IPS-18c (cell line): Measurements from ENCODE around the gene PLEKHJ1.

Source experiments
- H3K4me3 ChIP-seq: 2 replicates; pipeline ENCODE4 v1.7.0; 2013; ENCODE audit warnings: low read depth, mild to moderate bottlenecking, low read length, moderate library complexity; ENCODE audit not compliant: insufficient read depth
- H3K9me3 ChIP-seq: one replicate; pipeline ENCODE4 v1.6.1; 2013; ENCODE audit warnings: mild to moderate bottlenecking, low read length, moderate library complexity; ENCODE audit not compliant: control insufficient read depth, insufficient read depth

PLEKHJ1 gene

DNA sequence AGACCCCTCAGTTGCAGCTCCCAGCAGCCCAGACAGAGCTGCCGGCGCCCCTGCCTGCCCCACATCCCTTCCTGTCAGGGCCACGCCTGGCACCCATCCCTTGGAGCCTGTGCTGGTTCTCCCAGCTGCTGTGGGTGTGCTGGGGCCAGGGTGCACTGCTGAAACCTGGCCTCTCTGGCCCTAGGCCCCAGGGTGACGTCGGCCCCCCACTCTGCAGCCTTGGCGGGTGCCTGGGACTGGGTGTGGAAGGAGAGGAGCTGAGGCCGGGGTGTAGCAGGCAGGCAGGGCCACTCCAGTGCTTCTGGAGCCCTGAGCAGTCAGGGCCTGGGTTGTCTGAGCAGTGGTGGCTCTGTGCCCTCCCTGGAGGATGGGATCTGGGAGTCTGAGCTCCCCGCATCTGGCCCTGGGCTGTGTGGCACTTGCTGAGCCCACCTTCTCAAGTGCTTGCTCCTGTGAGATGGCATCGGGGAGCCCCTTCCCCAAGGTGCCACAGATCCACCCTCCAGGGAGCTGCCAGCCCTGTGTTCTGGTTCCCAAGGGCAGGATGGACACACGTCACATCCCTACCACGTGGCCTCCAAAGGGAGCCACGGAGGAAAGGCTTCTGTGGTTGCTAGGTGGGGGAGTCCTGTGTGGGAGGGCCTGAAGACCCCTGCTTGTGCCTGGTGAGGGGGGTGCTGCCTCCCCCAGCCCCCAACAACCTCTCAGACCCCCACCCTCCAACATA is 5.2 kb downstream of the PLEKHJ1 start:
- H3K9me3 ChIP-seq, result no peaks in the 10 kb centered on the region
- no peak overlapping the region for H3K4me3 ChIP-seq

GRCh38 chr19:2230033-2230531 is 6.0 kb downstream of the PLEKHJ1 start:
- H3K4me3 ChIP-seq, result no peak overlapping the region
- no peaks in the 10 kb centered on the region for H3K9me3 ChIP-seq

- Histone ChIP-seq H3K4me3 (no peak overlapping the region), H3K9me3 (no peaks in the 10 kb centered on the region)
These were observed 6.8 kb downstream of the PLEKHJ1 start for GRCh38 chr19:2229103-2230032.

GRCh38 chr19:2228157-2229030 is 7.7 kb downstream of the PLEKHJ1 start:
- H3K9me3 ChIP-seq, result no peaks in the 10 kb centered on the region

GRCh38 chr19:2227415-2228156 is 8.5 kb downstream of the PLEKHJ1 start:
- Histone ChIP-seq H3K9me3 (no peaks in the 10 kb centered on the region), H3K4me3 (no peak overlapping the region)

More at GRCh38 chr19:2228157-2229030, 7.7 kb downstream of the PLEKHJ1 start:
- no peak overlapping the region; the same call in 1 of the 2 replicates for H3K4me3 ChIP-seq

GRCh38 chr19:2226840-2227360 is 9.2 kb downstream of the PLEKHJ1 start:
- no peak overlapping the region for H3K4me3 ChIP-seq
- H3K9me3 ChIP-seq, result no peaks in the 10 kb centered on the region

DNA sequence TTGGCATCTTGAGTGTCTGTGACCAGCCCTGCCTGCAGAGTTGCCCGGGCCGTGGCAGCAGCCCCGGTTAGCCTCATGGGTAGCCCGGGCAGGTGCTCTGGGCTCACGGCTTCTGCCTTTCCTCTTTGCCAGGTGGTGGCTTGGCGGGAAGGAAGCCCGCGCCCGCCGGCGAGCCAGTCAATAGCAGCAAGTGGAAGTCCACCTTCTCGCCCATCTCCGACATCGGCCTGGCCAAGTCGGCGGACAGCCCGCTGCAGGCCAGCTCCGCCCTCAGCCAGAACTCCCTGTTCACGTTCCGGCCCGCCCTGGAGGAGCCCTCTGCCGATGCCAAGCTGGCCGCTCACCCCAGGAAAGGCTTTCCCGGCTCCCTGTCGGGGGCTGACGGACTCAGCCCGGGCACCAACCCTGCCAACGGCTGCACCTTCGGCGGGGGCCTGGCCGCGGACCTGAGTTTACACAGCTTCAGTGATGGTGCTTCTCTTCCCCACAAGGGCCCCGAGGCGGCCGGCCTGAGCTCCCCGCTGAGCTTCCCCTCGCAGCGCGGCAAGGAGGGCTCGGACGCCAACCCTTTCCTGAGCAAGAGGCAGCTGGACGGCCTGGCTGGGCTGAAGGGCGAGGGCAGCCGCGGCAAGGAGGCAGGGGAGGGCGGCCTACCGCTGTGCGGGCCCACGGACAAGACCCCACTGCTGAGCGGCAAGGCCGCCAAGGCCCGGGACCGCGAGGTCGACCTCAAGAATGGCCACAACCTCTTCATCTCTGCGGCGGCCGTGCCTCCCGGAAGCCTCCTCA is 9.9 kb downstream of the PLEKHJ1 start:
- Histone ChIP-seq H3K4me3 (no peak overlapping the region), H3K9me3 (no peaks in the 10 kb centered on the region)

GRCh38 chr19:2225415-2226050 is 10.6 kb downstream of the PLEKHJ1 start:
- Histone ChIP-seq H3K4me3 (no peak overlapping the region), H3K9me3 (no peaks in the 10 kb centered on the region)

GRCh38 chr19:2224754-2225349 is 11.3 kb downstream of the PLEKHJ1 start:
- H3K4me3 ChIP-seq, result no peak overlapping the region
- H3K9me3 ChIP-seq, result no peaks in the 10 kb centered on the region

DNA sequence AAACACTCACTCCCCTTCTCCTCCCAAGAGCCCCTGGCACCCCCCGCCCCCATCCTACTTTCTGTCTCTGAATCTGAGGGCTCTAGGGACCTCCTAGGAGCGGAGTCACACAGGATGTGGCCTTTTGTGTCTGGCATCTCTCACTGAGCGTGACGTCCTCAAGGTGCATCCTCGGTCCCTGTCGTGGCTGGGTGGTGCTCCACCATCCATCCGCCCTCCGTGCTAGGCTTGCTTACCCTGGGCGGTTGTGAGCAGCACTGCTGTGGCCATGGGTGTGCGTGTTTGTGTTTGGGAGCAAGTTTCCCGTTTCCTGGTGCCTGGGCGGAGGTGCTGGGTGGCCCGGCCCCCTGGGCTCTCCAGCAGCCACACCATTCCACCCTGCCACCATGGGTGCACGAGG is 12.2 kb downstream of the PLEKHJ1 start:
- no peak overlapping the region for H3K4me3 ChIP-seq
- H3K9me3 ChIP-seq, result no peaks in the 10 kb centered on the region

DNA sequence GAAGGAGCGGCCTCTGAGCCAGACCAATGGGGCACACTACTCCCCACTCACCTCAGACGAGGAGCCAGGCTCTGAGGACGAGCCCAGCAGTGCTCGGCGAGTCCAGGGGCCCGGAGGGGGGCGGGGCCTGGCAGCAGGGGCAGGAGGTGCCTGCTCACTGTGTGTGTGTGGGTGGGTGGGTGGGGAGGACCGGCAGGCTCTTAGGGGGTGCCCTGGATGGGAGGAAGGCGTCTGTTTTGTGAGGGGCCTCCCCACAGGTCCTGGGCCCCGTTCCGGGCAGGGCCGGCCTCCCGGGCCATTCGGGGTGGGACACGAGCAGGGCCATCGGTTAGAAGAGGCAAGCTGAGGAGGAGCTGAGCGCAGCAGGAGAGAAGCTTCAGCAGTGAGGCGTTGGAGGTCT is 12.7 kb downstream of the PLEKHJ1 start:
- H3K9me3 ChIP-seq, result no peaks in the 10 kb centered on the region
- no peak overlapping the region for H3K4me3 ChIP-seq

DNA sequence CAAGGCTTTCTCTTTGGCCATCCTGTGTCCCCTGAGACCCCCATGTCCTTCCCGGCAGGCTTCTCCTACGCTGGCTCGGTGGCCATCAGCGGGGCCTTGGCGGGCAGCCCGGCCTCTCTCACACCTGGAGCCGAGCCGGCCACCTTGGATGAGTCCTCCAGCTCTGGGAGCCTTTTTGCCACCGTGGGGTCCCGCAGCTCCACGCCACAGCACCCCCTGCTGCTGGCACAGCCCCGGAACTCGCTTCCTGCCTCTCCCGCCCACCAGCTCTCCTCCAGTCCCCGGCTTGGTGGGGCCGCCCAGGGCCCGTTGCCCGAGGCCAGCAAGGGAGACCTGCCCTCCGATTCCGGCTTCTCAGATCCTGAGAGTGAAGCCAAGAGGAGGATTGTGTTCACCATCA is 14.2 kb downstream of the PLEKHJ1 start:
- H3K4me3 ChIP-seq, result no peak overlapping the region

GRCh38 chr19:2221250-2221831 is 14.8 kb downstream of the PLEKHJ1 start:
- no peak overlapping the region for H3K4me3 ChIP-seq
- H3K9me3 ChIP-seq, result no peaks in the 10 kb centered on the region

More for the DNA sequence above, 14.2 kb downstream of the PLEKHJ1 start:
- no peaks in the 10 kb centered on the region for H3K9me3 ChIP-seq

- H3K4me3 ChIP-seq, result no peak overlapping the region
These were observed 16.4 kb downstream of the PLEKHJ1 start for GRCh38 chr19:2219726-2220125.

GRCh38 chr19:2217591-2217990 is 18.5 kb downstream of the PLEKHJ1 start:
- Histone ChIP-seq H3K4me3 (no peak overlapping the region), H3K9me3 (no peaks in the 10 kb centered on the region)

More at GRCh38 chr19:2219726-2220125, 16.4 kb downstream of the PLEKHJ1 start:
- no peaks in the 10 kb centered on the region for H3K9me3 ChIP-seq
